Aorta (tissue), 5 donors: ENCODE measurements around the gene IMMP1L. TPM values are rescaled to one million over a fixed set of nuclear protein-coding genes. Genes with fewer than 3 reads are reported as not detected.

Source experiments
- ATAC-seq: fragments of 200-7000 bp; cut with Tn5 transposase; one replicate; pipeline ENCODE4 v1.9.1; 2022; ENCODE audit warnings: moderate library complexity; ENCODE audit not compliant: low FRiP score
- DNase-seq, 2 donors: peaks; one replicate each; pipeline ENCODE4 v3.0.0-alpha.2; 2020
- H3K27ac ChIP-seq, 2 donors: one replicate each; pipeline ENCODE4 v1.5.1; 2013; ENCODE audit warnings: low read length in 2 of 2, mild to moderate bottlenecking in 2 of 2, moderate library complexity in 2 of 2, control low read depth in 1 of 2, inconsistent platforms in 1 of 2, low read depth in 1 of 2
- H3K27me3 ChIP-seq, 2 donors: one replicate each; pipeline ENCODE4 v1.6.1; 2013; ENCODE audit warnings: control low read depth in 1 of 2, low read length in 1 of 2, mild to moderate bottlenecking in 1 of 2, moderate library complexity in 1 of 2; ENCODE audit not compliant: insufficient read depth in 2 of 2, control insufficient read depth in 1 of 2
- H3K36me3 ChIP-seq, 2 donors: one replicate each; pipeline ENCODE4 v1.6.1; 2013; ENCODE audit warnings: control low read depth in 1 of 2, low read length in 1 of 2, mild to moderate bottlenecking in 1 of 2; ENCODE audit not compliant: insufficient read depth in 2 of 2, control insufficient read depth in 1 of 2
- H3K4me1 ChIP-seq, 2 donors: one replicate each; pipeline ENCODE4 v1.6.1; 2013; ENCODE audit warnings: low read length in 2 of 2, control low read depth in 1 of 2, mild to moderate bottlenecking in 1 of 2, moderate library complexity in 1 of 2; ENCODE audit not compliant: insufficient read depth in 2 of 2, control insufficient read depth in 1 of 2
- H3K4me3 ChIP-seq, 2 donors: one replicate each; pipeline ENCODE4 v1.5.1; 2013; ENCODE audit warnings: low read length in 2 of 2, control low read depth in 1 of 2, mild to moderate bottlenecking in 1 of 2
- H3K9me3 ChIP-seq: one replicate; pipeline ENCODE4 v1.6.1; 2013; ENCODE audit warnings: mild to moderate bottlenecking, low read length; ENCODE audit not compliant: control insufficient read depth
- WGBS, 2 donors: extraction: QIAGEN DNeasy Blood & Tissue Kit; methylation state at CpG; one replicate each; pipeline ENCODE4 v1.1.7; 2013; 5-methylcytosine and 5-hydroxymethylcytosine counted together
- intact Hi-C, 2 donors: fragments of 100-400 bp; cut with DNase I; formaldehyde crosslinking; loops; one replicate each; pipeline versions ENCODE4 v1.14.2 to v1.15.0; 2022
- polyA plus RNA-seq, 2 donors: library from polyadenylated mRNA; stranded (reverse); fragments of 200-250 nt; gene quantifications; one replicate each; pipeline ENCODE4 v1.2.3, GENCODE V29; 2013
- total RNA-seq, 2 donors: library from RNA; stranded (reverse); fragmentation: NEBNext Ultra II Directional; extraction: Animal tissue kit (Norgen Biotek cat#: 25700); gene quantifications; one replicate each; pipeline ENCODE4 v1.2.1, GENCODE V29; 2021
- donor health status: healthy with polysubstance abuse.
- donor health status: Bipolar disorder and iron deficiency.
- donor health status: DM: no; HTN: no; CAD: no.
- donor health status: DM: no; HTN: no; CAD: no.
- donor health status: DM: yes; HTN: yes; CAD: no.

IMMP1L gene
- total and polyA plus RNA-seq, 4 donors: 8.5 to 25.1 (median 13.8) TPM

- Histone ChIP-seq H3K4me3 (no peak overlapping the region), H3K27ac (no peak overlapping the region), H3K4me1 (no peaks in the 10 kb centered on the region), H3K27me3 (no peaks in the 10 kb centered on the region), H3K36me3 (peaks cover 2 to 3% of the 10 kb centered on the region in 2 donors), H3K9me3 (no peaks in the 10 kb centered on the region)
- WGBS, 2 donors: 96 to 97% methylated on average over 1 of the region's 1 CpG
- intact Hi-C loops: no loop called here
- no peak for DNase-seq
- no peak for ATAC-seq
These were observed 58.6 kb downstream of the IMMP1L start for GRCh38 chr11:31450841-31451240.

DNA sequence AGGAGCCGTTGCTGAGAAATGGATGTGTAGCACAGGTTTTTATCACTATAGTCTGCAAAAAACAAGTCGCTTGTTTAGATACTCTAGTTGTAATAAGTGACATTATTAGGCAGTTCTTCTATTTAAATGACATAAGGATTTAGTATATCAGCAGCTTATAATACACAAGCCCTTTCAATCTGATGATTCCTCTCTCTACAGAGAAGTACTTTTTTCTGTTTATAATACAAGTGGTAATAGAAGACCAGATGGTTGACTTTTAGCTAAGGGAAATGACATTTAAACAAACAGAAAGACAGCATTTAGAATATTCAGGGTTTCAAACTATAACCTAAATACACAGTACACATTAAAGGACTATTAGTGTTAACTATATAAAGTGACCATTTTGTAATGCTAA, 60.4 kb downstream of the IMMP1L start:
- H3K4me1 ChIP-seq: no peaks in the 10 kb centered on the region
- no peak for DNase-seq
- H3K4me3 ChIP-seq: no peak overlapping the region
- intact Hi-C loops: no loop called here
- no peaks in the 10 kb centered on the region for H3K9me3 ChIP-seq
- H3K27me3 ChIP-seq: no peaks in the 10 kb centered on the region
- no peak for ATAC-seq
- peaks cover 2 to 3% of the 10 kb centered on the region in 2 donors for H3K36me3 ChIP-seq
- WGBS, 2 donors: 67 to 75% methylated on average over 2 of the region's 2 CpGs
- H3K27ac ChIP-seq: no peak overlapping the region

DNA sequence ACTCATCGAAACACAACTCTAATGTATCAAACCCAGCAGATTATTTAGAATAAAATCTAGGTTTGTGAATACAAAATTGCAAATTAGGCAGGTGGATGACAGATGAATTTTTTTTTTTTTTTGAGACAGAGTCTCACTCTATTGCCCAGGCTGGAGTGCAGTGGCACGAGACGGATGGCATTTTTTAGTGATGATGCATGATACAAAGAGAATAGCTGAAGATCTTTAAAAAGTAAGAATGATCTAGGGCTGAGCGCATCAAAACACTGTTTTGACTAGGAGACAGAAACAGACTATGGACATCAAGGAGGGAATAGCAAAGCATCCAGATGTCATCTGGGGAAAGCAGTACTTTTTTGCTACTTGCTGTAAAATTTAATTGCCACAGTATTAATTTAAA, 63.8 kb downstream of the IMMP1L start:
- no peak for DNase-seq
- Histone ChIP-seq H3K36me3 (peaks cover 0 to 2% of the 10 kb centered on the region in 2 donors), H3K9me3 (no peaks in the 10 kb centered on the region), H3K4me3 (no peak overlapping the region), H3K27ac (no peak overlapping the region), H3K4me1 (no peaks in the 10 kb centered on the region), H3K27me3 (no peaks in the 10 kb centered on the region)
- WGBS, 2 donors: 97% methylated on average over 4 of the region's 4 CpGs
- intact Hi-C loops: no loop called here
- no peak for ATAC-seq

GRCh38 chr11:31443802-31444201, 65.6 kb downstream of the IMMP1L start:
- intact Hi-C loops: no loop called here
- WGBS, 2 donors: 82 to 84% methylated on average over 3 of the region's 3 CpGs
- H3K27me3 ChIP-seq: no peaks in the 10 kb centered on the region
- no peaks in the 10 kb centered on the region for H3K9me3 ChIP-seq
- ATAC-seq (no peak), DNase-seq (no peak)
- H3K27ac ChIP-seq: no peak overlapping the region
- no peak overlapping the region for H3K4me3 ChIP-seq
- peaks cover 0 to 2% of the 10 kb centered on the region in 2 donors for H3K36me3 ChIP-seq
- no peaks in the 10 kb centered on the region for H3K4me1 ChIP-seq

- no peak for DNase-seq
- WGBS, 2 donors: 66 to 76% methylated on average over 2 of the region's 2 CpGs
- intact Hi-C loops: no loop called here
- no peak overlapping the region for H3K27ac ChIP-seq
- H3K4me1 ChIP-seq: no peaks in the 10 kb centered on the region
- no peak overlapping the region for H3K4me3 ChIP-seq
- ATAC-seq: no peak
- no peaks in the 10 kb centered on the region for H3K9me3 ChIP-seq
- peaks cover 0 to under 1% of the 10 kb centered on the region in 2 donors for H3K36me3 ChIP-seq
- no peaks in the 10 kb centered on the region for H3K27me3 ChIP-seq
These were observed 67.3 kb downstream of the IMMP1L start for GRCh38 chr11:31442086-31442485.

DNA sequence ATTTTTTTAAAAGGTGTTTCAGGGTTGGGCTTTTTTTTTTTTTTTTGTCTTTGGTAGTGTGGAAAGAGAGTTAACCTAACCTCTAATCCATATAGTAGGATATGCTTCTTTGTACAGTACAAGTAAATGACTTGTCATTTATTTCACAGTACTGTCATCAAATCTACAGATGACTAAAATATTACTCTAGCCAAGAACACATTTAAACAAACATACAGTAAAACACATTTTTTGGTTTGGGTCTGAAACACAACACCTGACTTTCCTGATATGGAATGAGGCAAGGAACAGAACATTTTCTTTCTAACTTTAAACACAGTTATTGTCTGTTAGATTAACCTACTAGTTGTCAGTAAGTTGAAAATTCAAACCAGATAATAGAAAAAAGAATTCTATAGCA, 68.1 kb downstream of the IMMP1L start:
- H3K4me3 ChIP-seq: no peak overlapping the region
- H3K9me3 ChIP-seq: no peaks in the 10 kb centered on the region
- no peaks in the 10 kb centered on the region for H3K4me1 ChIP-seq
- ATAC-seq (no peak), DNase-seq (no peak)
- H3K36me3 ChIP-seq: no peaks in the 10 kb centered on the region
- H3K27ac ChIP-seq: no peak overlapping the region
- intact Hi-C loops: no loop called here
- H3K27me3 ChIP-seq: no peaks in the 10 kb centered on the region

DNA sequence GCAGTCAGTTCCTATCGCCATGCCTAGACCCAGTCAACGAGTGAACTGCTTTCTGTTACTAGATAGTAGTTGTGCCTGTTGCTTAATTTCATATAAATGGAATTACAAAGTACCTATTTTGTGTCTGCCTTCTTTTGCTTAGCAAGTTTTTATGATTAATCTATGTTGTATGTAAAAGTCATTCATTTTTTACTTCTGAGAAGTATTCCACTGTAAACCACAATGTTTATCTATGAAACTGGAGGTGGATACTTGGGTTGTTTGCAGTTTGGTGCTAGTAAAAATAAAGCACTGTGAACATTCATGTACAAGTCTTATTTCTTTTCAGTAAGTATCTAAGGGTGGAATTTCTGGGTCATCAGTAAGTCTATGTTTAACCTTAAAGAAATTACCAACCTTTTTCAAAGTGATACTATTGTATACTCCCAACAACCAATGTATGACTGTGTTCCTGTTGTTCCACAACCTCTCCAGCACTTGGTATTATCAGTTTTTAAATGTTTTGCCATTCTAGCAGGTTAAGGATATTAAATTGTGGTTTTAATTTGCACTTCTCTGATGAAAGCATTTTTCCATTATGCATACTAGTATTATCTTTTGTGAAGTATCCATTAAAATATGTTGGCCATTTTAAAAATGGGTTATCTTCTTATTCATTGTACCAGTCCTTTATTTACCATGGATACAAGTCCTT, 71.5 kb downstream of the IMMP1L start:
- H3K9me3 ChIP-seq: no peaks in the 10 kb centered on the region
- ATAC-seq (no peak), DNase-seq (no peak)
- H3K4me1 ChIP-seq: no peaks in the 10 kb centered on the region
- no peaks in the 10 kb centered on the region for H3K36me3 ChIP-seq
- H3K27me3 ChIP-seq: no peaks in the 10 kb centered on the region
- intact Hi-C loops: no loop called here
- no peak overlapping the region for H3K27ac ChIP-seq
- H3K4me3 ChIP-seq: no peak overlapping the region
- WGBS, 2 donors: 93 to 95% methylated on average over 2 of the region's 2 CpGs

DNA sequence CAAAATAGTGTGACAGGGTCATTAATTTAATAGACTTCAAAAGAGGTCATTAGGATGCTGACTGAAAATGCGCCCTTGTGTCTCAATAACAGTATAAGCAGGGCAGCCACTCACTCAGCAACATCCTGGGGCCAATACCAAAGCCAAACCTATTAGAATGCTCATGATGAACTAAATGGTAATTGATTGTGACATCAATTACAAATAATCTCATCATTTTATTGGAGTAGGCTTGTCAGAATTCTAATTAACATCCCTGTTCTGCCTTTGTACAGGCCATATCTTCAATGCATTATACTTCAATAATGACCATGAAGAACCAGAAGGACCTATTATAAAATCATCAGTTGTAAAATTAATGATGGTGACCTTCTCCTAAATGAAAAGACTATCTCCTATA, 75.6 kb downstream of the IMMP1L start:
- intact Hi-C loops: no loop called here
- ATAC-seq (no peak), DNase-seq (no peak)
- no peaks in the 10 kb centered on the region for H3K4me1 ChIP-seq
- H3K4me3 ChIP-seq: no peak overlapping the region
- WGBS, 2 donors: 99 to 100% methylated on average over 1 of the region's 1 CpG
- H3K9me3 ChIP-seq: no peaks in the 10 kb centered on the region
- no peak overlapping the region for H3K27ac ChIP-seq
- H3K36me3 ChIP-seq: no peaks in the 10 kb centered on the region
- H3K27me3 ChIP-seq: no peaks in the 10 kb centered on the region

DNA sequence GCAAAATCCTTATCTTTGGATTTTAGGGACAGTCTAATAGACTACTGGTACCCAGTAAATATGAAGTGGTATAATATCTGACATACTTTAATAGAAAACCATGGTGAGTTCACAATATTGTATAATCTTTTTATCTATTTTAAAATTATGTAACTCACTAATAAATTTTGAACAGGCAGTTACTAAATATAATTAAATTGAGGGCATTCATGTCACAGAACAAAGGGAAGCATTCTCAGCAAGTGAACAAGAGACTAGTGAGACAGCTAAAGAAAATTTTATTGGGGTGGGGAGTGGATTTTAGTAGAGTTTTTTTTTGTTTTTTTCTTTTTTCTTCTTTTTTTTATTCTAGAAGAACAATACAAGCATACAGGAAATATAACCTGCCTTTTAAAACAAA, 84.8 kb downstream of the IMMP1L start:
- Histone ChIP-seq H3K9me3 (no peaks in the 10 kb centered on the region), H3K4me1 (no peaks in the 10 kb centered on the region), H3K4me3 (no peak overlapping the region), H3K36me3 (no peaks in the 10 kb centered on the region), H3K27me3 (no peaks in the 10 kb centered on the region), H3K27ac (no peak overlapping the region)
- no peak for ATAC-seq
- no peak for DNase-seq
- intact Hi-C loops: no loop called here
